Uterus (tissue), 4 donors: ENCODE measurements around the gene CCNQ. TPM values are rescaled to one million over a fixed set of nuclear protein-coding genes. Genes with fewer than 3 reads are reported as not detected.

Source experiments
- DNase-seq, 2 donors: peaks; one replicate each; pipeline ENCODE4 v3.0.0-alpha.2; 2019 to 2020
- H3K27ac ChIP-seq, 2 donors: fragments of 200-600 bp; sonication (generic); 1 replicate in 1 of 2; 2 replicates in 1 of 2; pipeline ENCODE4 v1.5.1; 2016 to 2018
- H3K27me3 ChIP-seq, 2 donors: fragments of 200-600 bp; sonication (generic); one replicate each; pipeline ENCODE4 v1.5.1; 2018 to 2019; ENCODE audit warnings: control low read depth in 1 of 2
- H3K36me3 ChIP-seq, 2 donors: fragments of 200-600 bp; sonication (generic); one replicate each; pipeline ENCODE4 v1.5.1; 2019; ENCODE audit warnings: control low read depth in 1 of 2
- H3K4me1 ChIP-seq, 2 donors: fragments of 200-600 bp; sonication (generic); one replicate each; pipeline ENCODE4 v1.5.1; 2018 to 2019; ENCODE audit warnings: control low read depth in 1 of 2
- H3K4me3 ChIP-seq, 2 donors: fragments of 200-600 bp; sonication (generic); 1 replicate in 1 of 2; 2 replicates in 1 of 2; pipeline ENCODE4 v1.5.1; 2018 to 2019; ENCODE audit warnings: mild to moderate bottlenecking in 1 of 2
- H3K9me3 ChIP-seq, 2 donors: fragments of 200-600 bp; sonication (generic); one replicate each; pipeline ENCODE4 v1.5.1; 2019; ENCODE audit warnings: control low read depth in 1 of 2
- POLR2A ChIP-seq, 2 donors: fragments of 450-650 bp; IDR thresholded peaks; one replicate each; pipeline ENCODE4 v1.6.1; 2016; ENCODE audit warnings: antibody characterized with exemption in 2 of 2, mild to moderate bottlenecking in 1 of 2, moderate library complexity in 1 of 2
- intact Hi-C: fragments of 100-400 bp; cut with DNase I; formaldehyde crosslinking; loops from one replicate; pipeline ENCODE4 v1.15.1; 2023; ENCODE audit warnings: low total_unique reads
- total RNA-seq, 4 donors: library from RNA; depleted of rRNA in 3 of 4; stranded (reverse); fragments of >200 nt in 3 of 4; gene quantifications; one replicate each; pipeline versions ENCODE4 v1.1.0 to v1.2.4, GENCODE V29; 2014 to 2023
- TF ChIP-seq, protein P1 (sequence below), 4 experiments: fragments of 200-600 bp in 2 of 4; fragments of 450-650 bp in 2 of 4; sonication (generic) in 2 of 4; IDR thresholded peaks; one replicate each; pipeline ENCODE4 v1.5.1; 2016 to 2019; ENCODE audit warnings: antibody characterized with exemption in 4 of 4, mild to moderate bottlenecking in 2 of 4, moderate library complexity in 1 of 4
- donor health status: DM: yes; HTN: yes; CAD: no.

The CCNQ gene
- total RNA-seq, 4 donors from 2014 or later, result 14.9 to 94.5 (median 29.3) TPM

DNA sequence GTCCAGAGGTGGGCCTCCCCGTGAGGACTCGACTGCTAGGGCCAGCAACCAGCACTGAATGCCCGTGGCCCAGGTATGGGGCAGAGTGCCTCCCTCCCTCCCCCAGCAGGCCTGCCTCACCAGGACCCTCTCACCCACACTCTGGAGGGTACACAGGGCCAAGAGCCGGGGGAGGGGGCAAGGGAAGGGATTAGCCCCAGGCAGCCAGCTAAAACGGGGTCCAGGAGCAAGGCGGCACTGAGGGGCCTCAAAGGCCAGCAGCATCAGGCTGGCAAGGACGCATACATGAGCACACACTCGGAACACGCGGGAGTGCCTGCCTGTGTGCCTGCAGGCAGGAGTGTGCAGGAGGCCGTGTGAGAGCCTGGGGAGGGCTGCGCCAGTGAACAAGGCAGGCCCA is 29.7 kb upstream of the CCNQ start:
- peak in 1 of 2 donors; percentile 4 for DNase-seq
- H3K9me3 ChIP-seq, result no peaks in the 10 kb centered on the region
- H3K27me3 ChIP-seq, result no peaks in the 10 kb centered on the region
- no peak overlapping the region for H3K27ac ChIP-seq
- H3K36me3 ChIP-seq, result no peaks in the 10 kb centered on the region
- intact Hi-C loops, result no loop called here
- H3K4me3 ChIP-seq, result no peak overlapping the region
- no peaks in the 10 kb centered on the region for H3K4me1 ChIP-seq
- TF ChIP-seq, protein P1, sequence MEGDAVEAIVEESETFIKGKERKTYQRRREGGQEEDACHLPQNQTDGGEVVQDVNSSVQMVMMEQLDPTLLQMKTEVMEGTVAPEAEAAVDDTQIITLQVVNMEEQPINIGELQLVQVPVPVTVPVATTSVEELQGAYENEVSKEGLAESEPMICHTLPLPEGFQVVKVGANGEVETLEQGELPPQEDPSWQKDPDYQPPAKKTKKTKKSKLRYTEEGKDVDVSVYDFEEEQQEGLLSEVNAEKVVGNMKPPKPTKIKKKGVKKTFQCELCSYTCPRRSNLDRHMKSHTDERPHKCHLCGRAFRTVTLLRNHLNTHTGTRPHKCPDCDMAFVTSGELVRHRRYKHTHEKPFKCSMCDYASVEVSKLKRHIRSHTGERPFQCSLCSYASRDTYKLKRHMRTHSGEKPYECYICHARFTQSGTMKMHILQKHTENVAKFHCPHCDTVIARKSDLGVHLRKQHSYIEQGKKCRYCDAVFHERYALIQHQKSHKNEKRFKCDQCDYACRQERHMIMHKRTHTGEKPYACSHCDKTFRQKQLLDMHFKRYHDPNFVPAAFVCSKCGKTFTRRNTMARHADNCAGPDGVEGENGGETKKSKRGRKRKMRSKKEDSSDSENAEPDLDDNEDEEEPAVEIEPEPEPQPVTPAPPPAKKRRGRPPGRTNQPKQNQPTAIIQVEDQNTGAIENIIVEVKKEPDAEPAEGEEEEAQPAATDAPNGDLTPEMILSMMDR (IDR thresholded peaks at IDR 0.05), result no peak
- no peak for TF ChIP-seq POLR2A (IDR thresholded peaks at IDR 0.05)

DNA sequence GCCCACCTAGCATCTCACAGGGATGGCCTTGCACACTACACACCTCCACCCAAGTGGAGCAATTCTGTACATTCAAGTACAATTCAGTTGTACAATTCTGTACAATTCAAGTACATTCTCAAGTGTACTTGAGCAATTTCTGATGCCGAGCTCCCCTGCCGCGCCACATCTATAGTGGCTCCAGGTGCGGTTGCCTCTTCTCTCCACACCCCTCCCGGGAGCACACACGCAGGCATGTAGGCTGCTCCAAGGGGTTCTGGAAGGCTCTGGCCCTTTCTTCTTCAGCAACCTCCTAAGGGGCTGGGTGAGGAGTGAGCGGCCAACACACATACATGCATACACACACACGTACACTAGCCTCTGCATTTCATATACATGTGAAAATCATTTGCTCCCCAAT is 29.2 kb upstream of the CCNQ start:
- Histone ChIP-seq H3K4me1 (no peaks in the 10 kb centered on the region), H3K36me3 (no peaks in the 10 kb centered on the region), H3K27me3 (no peaks in the 10 kb centered on the region), H3K9me3 (no peaks in the 10 kb centered on the region), H3K4me3 (no peak overlapping the region), H3K27ac (no peak overlapping the region)
- no peak for DNase-seq
- TF ChIP-seq, protein P1 (IDR thresholded peaks at IDR 0.05), result no peak
- TF ChIP-seq POLR2A (IDR thresholded peaks at IDR 0.05), result no peak
- intact Hi-C loops, result no loop called here

DNA sequence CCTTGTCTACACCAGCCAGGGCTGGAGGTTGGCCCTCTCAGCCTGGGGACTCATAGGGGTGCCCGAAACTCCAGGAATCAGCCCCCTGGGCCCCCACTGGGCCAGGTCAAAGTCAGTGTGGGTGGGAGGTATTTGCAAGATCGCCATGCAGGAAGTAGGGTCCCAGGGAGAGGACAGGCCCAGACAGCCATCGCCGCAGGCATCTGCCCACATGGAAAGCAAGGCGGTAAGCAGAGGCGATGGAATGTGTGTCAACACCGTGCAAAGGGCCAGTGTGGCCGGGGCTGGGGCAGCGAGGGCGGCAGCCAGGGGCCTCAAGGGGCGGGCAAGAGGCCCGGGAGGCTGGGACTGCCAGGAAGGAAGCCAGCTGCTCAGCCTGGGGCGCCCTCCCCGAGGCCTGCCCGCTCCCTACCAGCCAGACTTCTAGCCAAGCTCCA is 28.8 kb upstream of the CCNQ start:
- intact Hi-C loops, result no loop called here
- peak in 1 of 2 donors; percentile 6 for DNase-seq
- Histone ChIP-seq H3K4me3 (no peak overlapping the region), H3K27me3 (no peaks in the 10 kb centered on the region), H3K9me3 (no peaks in the 10 kb centered on the region), H3K27ac (no peak overlapping the region), H3K36me3 (no peaks in the 10 kb centered on the region), H3K4me1 (no peaks in the 10 kb centered on the region)
- TF ChIP-seq, protein P1 (IDR thresholded peaks at IDR 0.05), result no peak

DNA sequence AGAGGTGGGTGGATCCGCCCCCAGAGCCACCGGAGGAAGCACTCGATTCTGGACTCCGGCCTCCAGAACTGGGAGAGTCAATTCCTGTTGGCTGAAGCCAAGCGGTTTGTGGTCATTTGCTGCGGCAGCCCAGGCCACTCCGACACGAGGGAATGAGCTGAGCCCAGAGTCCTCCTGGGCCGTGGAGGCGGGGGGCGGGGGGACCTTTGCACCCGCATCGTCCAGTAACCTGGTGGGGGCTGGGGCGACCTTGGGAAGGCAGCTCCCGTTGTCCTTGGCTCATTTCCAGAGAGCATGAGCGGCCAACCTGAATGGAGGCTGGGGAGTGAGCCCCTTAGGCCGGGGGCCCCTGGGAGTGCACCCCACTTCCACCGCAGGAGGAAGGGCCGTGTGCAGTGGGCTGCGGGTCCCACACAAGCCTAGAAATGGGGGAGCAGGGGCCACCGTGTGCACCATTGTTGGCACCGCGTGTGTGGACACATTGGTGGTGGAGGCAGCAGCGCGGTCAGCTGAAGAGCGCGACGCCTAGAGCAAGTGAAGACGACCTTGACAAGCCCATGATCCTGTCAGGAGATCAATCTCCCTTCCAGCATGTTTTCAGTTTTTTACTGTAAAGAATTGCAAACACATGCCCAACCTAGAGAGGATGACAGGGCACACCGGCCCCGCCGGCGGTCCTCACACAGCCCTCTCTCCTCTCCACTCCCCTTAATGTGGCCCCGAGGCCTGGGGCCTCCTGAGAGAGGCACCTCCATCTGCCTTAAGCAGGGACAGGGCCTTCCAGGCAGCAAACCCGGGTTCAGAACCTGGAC is 28.1 kb upstream of the CCNQ start:
- Histone ChIP-seq H3K4me3 (no peak overlapping the region), H3K36me3 (no peaks in the 10 kb centered on the region), H3K4me1 (no peaks in the 10 kb centered on the region), H3K27me3 (no peaks in the 10 kb centered on the region), H3K9me3 (no peaks in the 10 kb centered on the region), H3K27ac (no peak overlapping the region)
- intact Hi-C loops, result no loop called here
- no peak for DNase-seq
- TF ChIP-seq, protein P1 (IDR thresholded peaks at IDR 0.05), result no peak
- TF ChIP-seq POLR2A (IDR thresholded peaks at IDR 0.05), result no peak

DNA sequence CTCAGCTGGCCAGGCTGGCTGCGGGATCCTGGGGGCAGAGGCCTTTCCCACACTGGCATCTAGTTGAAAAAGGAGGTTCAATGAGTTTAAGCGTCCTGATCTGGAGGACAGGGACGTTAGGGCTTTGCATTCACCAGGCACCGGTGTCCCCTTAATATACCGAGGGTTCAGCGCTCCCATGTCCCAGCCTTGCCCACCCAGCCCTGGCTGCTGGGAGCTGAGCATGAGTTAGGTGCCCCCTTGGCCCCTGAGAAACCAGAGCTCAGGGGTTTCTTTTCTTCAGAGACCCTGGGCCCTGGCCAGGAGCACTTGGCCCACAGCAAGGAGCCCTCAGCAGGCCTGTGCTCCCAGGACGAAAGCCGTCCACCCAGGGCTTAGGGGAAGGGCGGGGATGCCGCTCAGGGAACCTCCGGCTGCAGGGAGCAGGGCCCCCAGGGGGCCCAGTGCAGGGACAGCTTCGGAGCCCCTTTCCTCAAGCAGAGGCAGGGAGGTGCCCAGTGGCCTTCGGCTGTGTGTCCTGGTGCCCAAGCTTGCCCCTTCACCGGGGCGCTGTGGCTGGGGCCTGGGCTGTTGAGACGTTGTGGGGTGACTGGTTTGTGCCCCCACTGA is 27.2 kb upstream of the CCNQ start:
- H3K4me3 ChIP-seq, result no peak overlapping the region
- H3K9me3 ChIP-seq, result no peaks in the 10 kb centered on the region
- no peaks in the 10 kb centered on the region for H3K4me1 ChIP-seq
- no peaks in the 10 kb centered on the region for H3K36me3 ChIP-seq
- intact Hi-C loops, result no loop called here
- peak in 1 of 2 donors; percentile 3 for DNase-seq
- H3K27me3 ChIP-seq, result no peaks in the 10 kb centered on the region
- no peak for TF ChIP-seq POLR2A (IDR thresholded peaks at IDR 0.05)
- TF ChIP-seq, protein P1 (IDR thresholded peaks at IDR 0.05), result no peak
- no peak overlapping the region for H3K27ac ChIP-seq
